Osteoblast (primary cell): ENCODE data around the gene KCNA1. TPM values are rescaled to one million over a fixed set of nuclear protein-coding genes. Genes with fewer than 3 reads are reported as not detected.

Experiments used
- DNase-seq: peaks from one replicate; pipeline ENCODE4 v3.0.0; 2011; ENCODE audit warnings: low spot score, mixed read lengths; ENCODE audit not compliant: insufficient read length; ENCODE audit errors: missing footprints
- H2AFZ ChIP-seq: 2 replicates; pipeline ENCODE4 v1.6.0; 2011; ENCODE audit warnings: mild to moderate bottlenecking, low read length
- H3K27ac ChIP-seq: 2 replicates; pipeline ENCODE4 v1.5.1; 2011; ENCODE audit warnings: mild to moderate bottlenecking, low read depth, low read length, moderate library complexity
- H3K27me3 ChIP-seq: 2 replicates; pipeline ENCODE4 v1.6.0; 2012; ENCODE audit warnings: mild to moderate bottlenecking, control low read depth, inconsistent platforms, low read length, moderate library complexity; ENCODE audit not compliant: insufficient read depth
- H3K36me3 ChIP-seq: 2 replicates; pipeline ENCODE4 v1.5.1; 2011; ENCODE audit warnings: mild to moderate bottlenecking, low read length, control low read depth, moderate library complexity; ENCODE audit not compliant: insufficient read depth
- H3K4me1 ChIP-seq: 2 replicates; pipeline ENCODE4 v1.5.1; 2011; ENCODE audit warnings: mild to moderate bottlenecking, low read length, control low read depth, moderate library complexity; ENCODE audit not compliant: insufficient read depth
- H3K4me2 ChIP-seq: 2 replicates; pipeline ENCODE4 v1.6.0; 2011; ENCODE audit warnings: mild to moderate bottlenecking, low read length; ENCODE audit not compliant: insufficient read depth
- H3K4me3 ChIP-seq: fragments of 200-600 bp; sonication (generic); 3 replicates; pipeline ENCODE4 v1.5.1; 2012; ENCODE audit warnings: mild to moderate bottlenecking, low read length, inconsistent platforms; ENCODE audit not compliant: insufficient read depth
- H3K79me2 ChIP-seq: 2 replicates; pipeline ENCODE4 v1.6.0; 2012; ENCODE audit warnings: mild to moderate bottlenecking, low read length, control low read depth, inconsistent platforms; ENCODE audit not compliant: insufficient read depth
- H3K9me3 ChIP-seq: 2 replicates; pipeline ENCODE4 v1.5.1; 2011; ENCODE audit warnings: low read depth, low read length, control low read depth
- H4K20me1 ChIP-seq: 2 replicates; pipeline ENCODE4 v1.6.0; 2012; ENCODE audit warnings: mild to moderate bottlenecking, low read length, control low read depth; ENCODE audit not compliant: insufficient read depth
- total RNA-seq: library from RNA; depleted of rRNA; stranded (reverse); fragments of >200 nt; gene quantifications from 2 replicates; pipeline ENCODE4 v1.2.3, GENCODE V29; 2012
- TF ChIP-seq, protein P1 (sequence below): IDR thresholded peaks from 2 replicates; pipeline ENCODE4 v1.5.1; 2011; ENCODE audit warnings: mild to moderate bottlenecking, low read depth, low read length, moderate library complexity; ENCODE audit errors: extremely low read depth

The KCNA1 gene
- total RNA-seq, result under 0.01 TPM in 1 of 2 replicates, not detected in the other

DNA sequence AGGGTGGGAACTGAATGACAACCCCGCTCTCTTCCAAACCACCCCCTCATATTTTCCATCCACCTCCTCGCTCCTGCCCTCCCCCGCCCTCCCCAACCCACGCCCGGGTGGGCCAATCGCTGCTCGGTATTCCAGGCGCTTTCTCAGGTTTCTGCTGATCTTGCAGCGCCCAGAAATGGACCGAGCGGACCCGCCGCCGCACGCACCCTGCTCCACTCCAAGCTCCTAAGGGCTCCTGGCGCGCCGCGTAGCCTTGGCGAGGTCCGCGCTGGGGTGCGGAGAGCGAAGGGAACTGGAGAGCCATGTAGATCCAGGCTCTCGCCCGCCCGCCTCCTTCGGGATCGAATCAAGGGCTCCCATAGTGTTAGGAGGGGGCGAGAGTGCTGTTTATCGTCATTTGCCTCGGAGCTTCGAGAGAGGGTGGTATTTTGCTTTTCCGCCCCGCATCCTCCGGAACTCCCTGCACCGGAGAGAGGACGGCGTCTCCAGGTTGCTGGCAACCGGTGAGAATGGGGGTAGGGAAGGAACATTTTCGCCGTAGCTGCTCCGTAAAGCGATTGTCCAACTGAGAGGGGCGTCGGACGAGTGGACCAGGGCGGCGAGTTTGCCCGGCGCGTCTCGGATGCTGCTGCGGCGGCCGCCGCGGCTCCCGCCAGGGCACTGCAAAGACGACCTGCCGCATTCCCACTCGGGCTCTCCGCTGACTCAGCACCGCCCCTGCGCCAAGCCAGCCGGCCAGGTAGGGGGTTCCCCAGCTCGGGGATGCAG is at the start of gene KCNA1:
Gene KCNA1, plus strand, starts transcription at position 172 of the 768 bp plus-strand sequence. CDS start 1,474 bp downstream, outside the sequence.
- peaks cover 39% of the 10 kb centered on the region for H3K27me3 ChIP-seq
- TF ChIP-seq, protein P1, sequence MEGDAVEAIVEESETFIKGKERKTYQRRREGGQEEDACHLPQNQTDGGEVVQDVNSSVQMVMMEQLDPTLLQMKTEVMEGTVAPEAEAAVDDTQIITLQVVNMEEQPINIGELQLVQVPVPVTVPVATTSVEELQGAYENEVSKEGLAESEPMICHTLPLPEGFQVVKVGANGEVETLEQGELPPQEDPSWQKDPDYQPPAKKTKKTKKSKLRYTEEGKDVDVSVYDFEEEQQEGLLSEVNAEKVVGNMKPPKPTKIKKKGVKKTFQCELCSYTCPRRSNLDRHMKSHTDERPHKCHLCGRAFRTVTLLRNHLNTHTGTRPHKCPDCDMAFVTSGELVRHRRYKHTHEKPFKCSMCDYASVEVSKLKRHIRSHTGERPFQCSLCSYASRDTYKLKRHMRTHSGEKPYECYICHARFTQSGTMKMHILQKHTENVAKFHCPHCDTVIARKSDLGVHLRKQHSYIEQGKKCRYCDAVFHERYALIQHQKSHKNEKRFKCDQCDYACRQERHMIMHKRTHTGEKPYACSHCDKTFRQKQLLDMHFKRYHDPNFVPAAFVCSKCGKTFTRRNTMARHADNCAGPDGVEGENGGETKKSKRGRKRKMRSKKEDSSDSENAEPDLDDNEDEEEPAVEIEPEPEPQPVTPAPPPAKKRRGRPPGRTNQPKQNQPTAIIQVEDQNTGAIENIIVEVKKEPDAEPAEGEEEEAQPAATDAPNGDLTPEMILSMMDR, result no peak
- no peaks in the 10 kb centered on the region for H3K36me3 ChIP-seq
- H2AFZ ChIP-seq, result peak within 1 kb of the TSS; percentile 10
- H3K4me2 ChIP-seq, result peak within 1 kb of the TSS; percentile 48
- no peaks in the 10 kb centered on the region for H3K4me1 ChIP-seq
- DNase-seq, result peak; percentile 67
- no peaks in the 10 kb centered on the region for H4K20me1 ChIP-seq
- H3K79me2 ChIP-seq, result no peaks in the 10 kb centered on the region
- H3K9me3 ChIP-seq, result no peaks in the 10 kb centered on the region
- no peak within 1 kb of the TSS for H3K27ac ChIP-seq
- H3K4me3 ChIP-seq, result peak within 1 kb of the TSS; percentile 42

DNA sequence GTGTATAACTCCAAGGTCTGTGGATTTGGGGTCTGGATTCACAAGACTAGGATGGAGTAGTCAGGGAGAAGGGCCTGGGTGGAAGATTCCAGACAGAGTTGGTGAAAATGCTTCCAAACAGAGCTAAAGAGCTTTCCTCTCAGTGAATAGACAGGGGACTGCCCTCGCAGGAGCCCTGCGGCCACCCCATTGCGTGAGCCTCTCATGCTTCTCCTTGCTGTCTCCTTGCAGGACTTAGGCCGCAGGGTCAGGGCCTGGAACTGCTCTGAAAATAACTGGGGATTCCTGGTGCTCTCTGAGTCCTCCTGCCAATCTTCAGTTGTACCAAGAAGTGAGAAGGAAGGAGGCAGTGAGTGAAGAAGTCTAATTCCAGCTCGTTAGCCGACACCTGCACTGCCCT is 49.0 kb upstream of the KCNA1 start:
- H3K79me2 ChIP-seq, result no peaks in the 10 kb centered on the region
- no peaks in the 10 kb centered on the region for H3K36me3 ChIP-seq
- H3K27me3 ChIP-seq, result peaks cover 19% of the 10 kb centered on the region
- no peak overlapping the region for H2AFZ ChIP-seq
- H3K4me1 ChIP-seq, result no peaks in the 10 kb centered on the region
- H3K9me3 ChIP-seq, result no peaks in the 10 kb centered on the region
- H3K4me2 ChIP-seq, result no peak overlapping the region
- TF ChIP-seq, protein P1, result no peak
- DNase-seq, result no peak
- H4K20me1 ChIP-seq, result no peaks in the 10 kb centered on the region
- no peak overlapping the region for H3K27ac ChIP-seq
- no peak overlapping the region for H3K4me3 ChIP-seq

DNA sequence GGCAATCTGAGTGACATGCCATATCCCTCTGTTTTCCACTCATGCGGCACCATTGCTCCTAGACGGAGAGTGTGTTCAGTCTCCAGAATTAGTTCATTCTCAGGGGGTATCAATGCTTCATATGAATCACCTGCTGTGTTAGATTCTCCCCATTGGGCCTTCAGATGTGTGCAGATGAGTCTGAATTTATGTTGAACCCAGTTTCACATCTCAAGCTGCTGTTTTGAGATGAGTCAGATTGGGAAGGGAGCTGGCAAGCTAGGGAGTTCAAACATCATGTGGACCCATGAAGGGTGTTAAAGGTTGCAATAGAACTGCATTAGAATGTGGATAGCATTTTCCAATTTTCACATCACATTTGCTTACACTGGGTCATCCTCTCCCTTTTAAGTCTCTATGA is 46.9 kb upstream of the KCNA1 start:
- no peak overlapping the region for H3K4me3 ChIP-seq
- no peak overlapping the region for H2AFZ ChIP-seq
- no peaks in the 10 kb centered on the region for H3K4me1 ChIP-seq
- no peak for DNase-seq
- no peak overlapping the region for H3K4me2 ChIP-seq
- H3K79me2 ChIP-seq, result no peaks in the 10 kb centered on the region
- H3K27me3 ChIP-seq, result peaks cover 10% of the 10 kb centered on the region
- H4K20me1 ChIP-seq, result no peaks in the 10 kb centered on the region
- H3K9me3 ChIP-seq, result no peaks in the 10 kb centered on the region
- TF ChIP-seq, protein P1, result no peak
- H3K27ac ChIP-seq, result no peak overlapping the region
- no peaks in the 10 kb centered on the region for H3K36me3 ChIP-seq

DNA sequence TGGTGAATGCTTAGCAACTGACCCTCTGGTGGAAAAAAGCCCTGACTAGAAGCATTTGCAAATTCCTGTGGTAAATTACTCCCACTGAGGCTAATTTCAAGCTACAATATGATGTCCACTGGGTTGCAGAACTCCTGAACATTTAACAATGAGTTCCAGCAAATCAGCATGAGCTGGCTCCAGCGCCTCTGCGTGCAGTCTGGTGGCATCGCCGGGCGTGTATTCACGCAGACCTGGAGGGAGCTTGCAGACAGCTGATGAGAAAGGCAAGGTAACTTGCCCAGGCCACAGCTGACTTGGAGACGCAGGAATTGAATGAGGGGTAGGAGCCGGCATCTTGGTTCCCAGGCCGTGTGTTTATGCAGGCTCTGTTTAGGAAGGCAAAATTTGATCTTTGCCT is 45.1 kb upstream of the KCNA1 start:
- Histone ChIP-seq H3K36me3 (no peaks in the 10 kb centered on the region), H3K4me3 (no peak overlapping the region), H2AFZ (no peak overlapping the region), H4K20me1 (no peaks in the 10 kb centered on the region), H3K9me3 (no peaks in the 10 kb centered on the region), H3K27ac (no peak overlapping the region), H3K79me2 (no peaks in the 10 kb centered on the region), H3K4me1 (no peaks in the 10 kb centered on the region), H3K4me2 (no peak overlapping the region), H3K27me3 (peaks cover 3% of the 10 kb centered on the region)
- TF ChIP-seq, protein P1, result no peak
- DNase-seq, result no peak
